H1 (cell line): ENCODE measurements around the gene TRABD. TPM values are rescaled to one million over a fixed set of nuclear protein-coding genes. Genes with fewer than 3 reads are reported as not detected.

Source experiments
- ASH2L ChIP-seq: fragments of 200-600, 300-600 bp; sonication (generic); IDR thresholded peaks from one replicate; pipeline ENCODE4 v1.7.1; 2017; ENCODE audit warnings: low read length
- EGR1 ChIP-seq: IDR thresholded peaks from 2 replicates; pipeline ENCODE4 v1.6.1; 2011; ENCODE audit warnings: low read depth, low read length, borderline replicate concordance
- HDAC2 ChIP-seq, 2 experiments: fragments of 300-600 bp in 1 of 2; sonication (generic) in 1 of 2; IDR thresholded peaks; 2 replicates each; pipeline ENCODE4 v1.6.1; 2011 to 2012; ENCODE audit warnings: low read depth in 2 of 2, low read length in 2 of 2, mild to moderate bottlenecking in 2 of 2, moderate library complexity in 2 of 2, borderline replicate concordance in 1 of 2, inconsistent platforms in 1 of 2
- TCF12 ChIP-seq: IDR thresholded peaks from 2 replicates; pipeline ENCODE4 v1.6.1; 2011; ENCODE audit warnings: low read depth, mild to moderate bottlenecking, low read length
- polyA plus RNA-seq, 7 experiments: library from polyadenylated mRNA; depleted of rRNA in 3 of 7; stranded (reverse) in 5 of 7; unstranded in 2 of 7; fragments of >200 nt in 5 of 7; fragments of 200-250 nt in 2 of 7; gene quantifications; 1 replicate in 5 of 7; 2 replicates in 1 of 7; 4 replicates in 1 of 7; pipeline versions ENCODE4 v1.2.1 to v1.2.3, GENCODE V29; 2011 to 2013; ENCODE audit warnings: missing spikeins in 2 of 7, mixed read lengths in 2 of 7
- total RNA-seq: library from RNA; stranded (reverse); fragmentation: NEBNext Ultra II Directional; extraction: Animal tissue kit (Norgen Biotek cat#: 25700); gene quantifications from 2 replicates; pipeline ENCODE4 v1.2.1, GENCODE V29; 2021

TRABD gene
- total and polyA plus RNA-seq, 2 of the 8 experiments (the other 6 are each of a cell fraction or from before 2014, with no cell fraction given) = 44.2 to 57.5 TPM

- no peak for TF ChIP-seq EGR1
- no peak for TF ChIP-seq TCF12
- no peak for TF ChIP-seq HDAC2 (IDR thresholded peaks at IDR 0.05; ENCODE audit: borderline replicate concordance in 1 of 2, low read depth in 2 of 2, low read length in 2 of 2)
- no peak for TF ChIP-seq ASH2L
These were observed 6.5 kb upstream of the TRABD start (continued) for GRCh38 chr22:50178871-50179869.
